K562 (cell line): ENCODE measurements around the gene UBA3.

Experiments
- CBX8 ChIP-seq: fragments of 200-600 bp; sonication (generic); IDR thresholded peaks from 2 replicates; pipeline ENCODE4 v1.6.1; 2012; ENCODE audit warnings: borderline replicate concordance, mixed run types, low read depth, mild to moderate bottlenecking, moderate library complexity, mixed read lengths, low read length, control low read depth, inconsistent platforms; ENCODE audit not compliant: poor library complexity, severe bottlenecking; ENCODE audit errors: extremely low read depth
- CTCF ChIP-seq, 3 experiments: IDR thresholded peaks in 2 of 3; conservative IDR thresholded peaks in 1 of 3; 2 replicates each; pipeline ENCODE4 v1.5.1; 2011 to 2012; ENCODE audit warnings: low read length in 3 of 3, mild to moderate bottlenecking in 3 of 3, control low read depth in 2 of 3, improper control_type of control experiment in 1 of 3, inconsistent platforms in 1 of 3, low read depth in 1 of 3, mixed read lengths in 1 of 3, moderate library complexity in 1 of 3; ENCODE audit not compliant: insufficient read depth in 2 of 3
- HIVEP1 ChIP-seq: fragments of 250-450 bp; sonication (Bioruptor Pico); IDR thresholded peaks from 2 replicates; pipeline ENCODE4 v1.4.0; 2020; ENCODE audit warnings: mild to moderate bottlenecking
- KLF16 ChIP-seq: IDR thresholded peaks from 2 replicates; pipeline ENCODE4 v1.6.1; 2016; ENCODE audit warnings: antibody characterized with exemption
- MAX ChIP-seq: sonication (generic); formaldehyde crosslinking; IDR thresholded peaks from 2 replicates; pipeline ENCODE4 v1.9.0; 2022; ENCODE audit warnings: mild to moderate bottlenecking, missing genetic modification reagents
- U2AF2 ChIP-seq: fragments of 200-400 bp; formaldehyde crosslinking; optimal IDR thresholded peaks from 2 replicates; pipeline ENCODE3; 2017; ENCODE audit warnings: low read depth, mild to moderate bottlenecking, low read length
- USF2 ChIP-seq: sonication (generic); formaldehyde crosslinking; IDR thresholded peaks from 2 replicates; pipeline ENCODE4 v1.5.0; 2020; ENCODE audit warnings: missing genetic modification reagents

- TF ChIP-seq HIVEP1 (no peak), U2AF2 (no peak), KLF16 (no peak), CBX8 (no peak), MAX (no peak), USF2 (CRISPR knock-in tag) (no peak), CTCF (IDR thresholded peaks at IDR 0.05 in 2 of 3, conservative IDR thresholded peaks at IDR 0.05 in 1 of 3; ENCODE audit: insufficient read depth in 2 of 3, low read depth in 1 of 3, low read length in 3 of 3) (no peak)
Observed at GRCh38 chr3:69065318-69065964, 14.7 kb downstream of the UBA3 start.
